IMR-90 (cell line): Measurements from ENCODE around the gene CRACDL. TPM values are rescaled to one million over a fixed set of nuclear protein-coding genes. Genes with fewer than 3 reads are reported as not detected.

ENCODE experiments used
- ATAC-seq: fragments of 200-7000 bp; cut with Tn5 transposase; 2 replicates; pipeline ENCODE4 v1.9.1; 2020; ENCODE audit warnings: low read depth, mild to moderate bottlenecking, moderate library complexity
- BruUV-seq: library from RNA; stranded (reverse); fragments of 400-500 nt; replicated peaks from 2 replicates; lab custom pipeline; 2021; lab: Mats Ljungman, UMichigan
- CTCF ChIA-PET: fragments of 300-600 bp; formaldehyde crosslinking; extraction: SDS; loops from one replicate; lab custom pipeline; 2021; ENCODE audit warnings: antibody characterized with exemption; lab: Yijun Ruan, JAX
- POLR2A ChIA-PET: fragments of 300-600 bp; sonication (Branson Sonifier 250); formaldehyde crosslinking; loops from one replicate; lab custom pipeline; 2022; ENCODE audit warnings: antibody characterized with exemption; ENCODE audit not compliant: unreplicated experiment; lab: Charles Lee
- DNase-seq: peaks from one replicate; pipeline ENCODE4 v3.0.0; 2013
- H2AFZ ChIP-seq: replicated peaks from 2 replicates; pipeline ENCODE3; 2013; ENCODE audit warnings: low read length, mild to moderate bottlenecking; ENCODE audit not compliant: poor library complexity
- H2AK5ac ChIP-seq: 2 replicates; pipeline ENCODE4 v1.6.1; 2013; ENCODE audit warnings: low read depth, low read length, inconsistent platforms
- H2AK9ac ChIP-seq: replicated peaks from 2 replicates; pipeline ENCODE3; 2013; ENCODE audit warnings: mild to moderate bottlenecking, low read depth, low read length, moderate library complexity; ENCODE audit not compliant: poor library complexity
- H2BK120ac ChIP-seq: 2 replicates; pipeline ENCODE4 v1.6.1; 2013; ENCODE audit warnings: low read depth, low read length, inconsistent platforms
- H2BK15ac ChIP-seq: 3 replicates; pipeline ENCODE4 v1.6.1; 2013; ENCODE audit warnings: low read depth, low read length, inconsistent platforms
- H2BK20ac ChIP-seq: 2 replicates; pipeline ENCODE4 v1.6.1; 2013; ENCODE audit warnings: low read depth, mild to moderate bottlenecking, inconsistent platforms, low read length, moderate library complexity
- H2BK5ac ChIP-seq: 2 replicates; pipeline ENCODE4 v1.6.1; 2013; ENCODE audit warnings: mild to moderate bottlenecking, low read depth, low read length, inconsistent platforms; ENCODE audit not compliant: poor library complexity, severe bottlenecking
- H3K14ac ChIP-seq: replicated peaks from 2 replicates; pipeline ENCODE4 v1.6.1; 2013; ENCODE audit warnings: low read depth, low read length, inconsistent platforms
- H3K18ac ChIP-seq: 2 replicates; pipeline ENCODE4 v1.6.1; 2013; ENCODE audit warnings: low read depth, low read length, control low read depth
- H3K23ac ChIP-seq: 2 replicates; pipeline ENCODE4 v1.6.1; 2013; ENCODE audit warnings: low read depth, low read length, inconsistent platforms
- H3K27ac ChIP-seq: 2 replicates; pipeline ENCODE4 v1.5.1; 2013; ENCODE audit warnings: mild to moderate bottlenecking, control low read depth, low read length; ENCODE audit not compliant: insufficient read depth
- H3K27me3 ChIP-seq: 2 replicates; pipeline ENCODE4 v1.6.1; 2013; ENCODE audit warnings: low read length; ENCODE audit not compliant: control insufficient read depth, insufficient read depth
- H3K36me3 ChIP-seq: 2 replicates; pipeline ENCODE4 v1.6.1; 2013; ENCODE audit warnings: low read length, mixed read lengths; ENCODE audit not compliant: control insufficient read depth, insufficient read depth
- H3K4ac ChIP-seq: 2 replicates; pipeline ENCODE4 v1.6.1; 2013; ENCODE audit warnings: low read depth, low read length, inconsistent platforms
- H3K4me1 ChIP-seq: 2 replicates; pipeline ENCODE4 v1.6.1; 2013; ENCODE audit warnings: low read length, mixed read lengths; ENCODE audit not compliant: control insufficient read depth, insufficient read depth
- H3K4me2 ChIP-seq: 2 replicates; pipeline ENCODE4 v1.6.1; 2013; ENCODE audit warnings: low read depth, mild to moderate bottlenecking, control low read depth, low read length, moderate library complexity
- H3K4me3 ChIP-seq: 2 replicates; pipeline ENCODE4 v1.5.1; 2013; ENCODE audit warnings: low read depth, mild to moderate bottlenecking, control low read depth, low read length, moderate library complexity; ENCODE audit not compliant: insufficient read depth
- H3K56ac ChIP-seq: 2 replicates; pipeline ENCODE4 v1.6.1; 2013; ENCODE audit warnings: low read length, inconsistent platforms; ENCODE audit not compliant: insufficient read depth; ENCODE audit errors: extremely low read depth
- H3K79me1 ChIP-seq, 2 experiments: 2 replicates each; pipeline ENCODE4 v1.6.1; 2013; ENCODE audit warnings: low read length in 2 of 2, inconsistent platforms in 1 of 2, low read depth in 1 of 2
- H3K9ac ChIP-seq: 2 replicates; pipeline ENCODE4 v1.6.1; 2013; ENCODE audit warnings: low read depth, low read length, control low read depth
- H3K9me1 ChIP-seq: 2 replicates; pipeline ENCODE4 v1.6.1; 2013; ENCODE audit warnings: low read length, inconsistent platforms; ENCODE audit not compliant: insufficient read depth
- H3K9me3 ChIP-seq: 2 replicates; pipeline ENCODE4 v1.6.1; 2013; ENCODE audit warnings: low read length; ENCODE audit not compliant: control insufficient read depth, insufficient read depth
- H4K20me1 ChIP-seq: 2 replicates; pipeline ENCODE4 v1.6.1; 2013; ENCODE audit warnings: low read length, inconsistent platforms; ENCODE audit not compliant: insufficient read depth
- H4K5ac ChIP-seq: 2 replicates; pipeline ENCODE4 v1.6.1; 2013; ENCODE audit warnings: mild to moderate bottlenecking, low read depth, low read length, control low read depth
- H4K8ac ChIP-seq, 2 experiments: 2 replicates each; pipeline ENCODE4 v1.6.1; 2013; ENCODE audit warnings: low read depth in 2 of 2, low read length in 2 of 2, control low read depth in 1 of 2, inconsistent platforms in 1 of 2
- H4K91ac ChIP-seq: 2 replicates; pipeline ENCODE4 v1.6.1; 2013; ENCODE audit warnings: low read depth, low read length, inconsistent platforms; ENCODE audit not compliant: insufficient read depth
- CEBPB ChIP-seq: IDR thresholded peaks from 2 replicates; pipeline ENCODE4 v1.6.1; 2012; ENCODE audit warnings: low read depth, low read length, improper control_type of control experiment
- CHD1 ChIP-seq: IDR thresholded peaks from 2 replicates; pipeline ENCODE4 v1.6.1; 2012; ENCODE audit warnings: low read depth, low read length, improper control_type of control experiment
- CTCF ChIP-seq: conservative IDR thresholded peaks from 2 replicates; pipeline ENCODE4 v1.5.1; 2012; ENCODE audit warnings: mild to moderate bottlenecking, low read depth, low read length, improper control_type of control experiment
- ELK1 ChIP-seq: fragments of 150-350 bp; IDR thresholded peaks from 2 replicates; pipeline ENCODE4 v1.6.1; 2016; ENCODE audit warnings: low read depth, mild to moderate bottlenecking, low read length, moderate library complexity, borderline replicate concordance
- FOS ChIP-seq: fragments of 150-350 bp; IDR thresholded peaks from 2 replicates; pipeline ENCODE4 v1.6.1; 2016; ENCODE audit warnings: low read depth, low read length
- MXI1 ChIP-seq: IDR thresholded peaks from 2 replicates; pipeline ENCODE4 v1.6.1; 2012; ENCODE audit warnings: low read depth, mild to moderate bottlenecking, low read length, moderate library complexity, borderline replicate concordance
- RCOR1 ChIP-seq: IDR thresholded peaks from 2 replicates; pipeline ENCODE4 v1.6.1; 2012; ENCODE audit warnings: mild to moderate bottlenecking, low read length, improper control_type of control experiment; ENCODE audit not compliant: insufficient replicate concordance
- SMC3 ChIP-seq: fragments of 150-350 bp; IDR thresholded peaks from 2 replicates; pipeline ENCODE4 v1.6.1; 2016; ENCODE audit warnings: low read depth, mild to moderate bottlenecking, antibody characterized with exemption, low read length, moderate library complexity
- WGBS, 2 experiments: methylation state at CpG; one replicate each; pipeline versions ENCODE4 v1.1.5 to v1.1.7; 2013; ENCODE audit warnings: missing lambda C conversion rate in 2 of 2; ENCODE audit not compliant: insufficient read length in 1 of 2; ENCODE audit errors: extremely low coverage in 2 of 2; 5-methylcytosine and 5-hydroxymethylcytosine counted together
- dilution Hi-C: fragments of 300-500 bp; cut with HindIII; formaldehyde crosslinking; loops from one replicate; pipeline ENCODE4 v1.14.3; 2018; ENCODE audit warnings: low sequenced_read_pairs; ENCODE audit not compliant: unreplicated experiment
- in situ Hi-C: fragments of 300-500 bp; cut with MboI; formaldehyde crosslinking; loops from 3 replicates; pipeline ENCODE4 v1.14.3; 2019; ENCODE audit warnings: low sequenced_read_pairs, inconsistent platforms, mixed read lengths
- intact Hi-C: fragments of 100-400 bp; cut with micrococcal nuclease; formaldehyde crosslinking; loops from 2 replicates; pipeline ENCODE4 v1.10.0; 2022
- polyA plus RNA-seq, 3 experiments: library from polyadenylated mRNA; depleted of rRNA; stranded (reverse); fragments of >200 nt; gene quantifications; 2 replicates each; pipeline ENCODE4 v1.2.3, GENCODE V29; 2012; ENCODE audit warnings: low replicate concordance in 1 of 3
- total RNA-seq: library from RNA; depleted of rRNA; stranded (reverse); fragments of >200 nt; gene quantifications from 2 replicates; pipeline ENCODE4 v1.2.3, GENCODE V29; 2012

CRACDL gene
- total and polyA plus RNA-seq, 2 of the 4 experiments (the other 2 are of a cell fraction): not detected

GRCh38 chr2:98931596-98931995 is 4.4 kb downstream of the CRACDL start:
- H4K8ac ChIP-seq: no peak overlapping the region
- intact Hi-C loops (no loop called here), dilution Hi-C loops (no loop called here), in situ Hi-C loops (no loop called here)
- H2BK20ac ChIP-seq: no peak overlapping the region
- no peak overlapping the region for H3K4ac ChIP-seq
- no peak overlapping the region for H2BK15ac ChIP-seq
- no peak overlapping the region for H2AK9ac ChIP-seq
- ChIA-PET POLR2A (no interaction called here), CTCF (no interaction called here)
- H3K79me1 ChIP-seq: no peaks in the 10 kb centered on the region
- no peak overlapping the region for H3K14ac ChIP-seq
- H3K9me3 ChIP-seq: no peaks in the 10 kb centered on the region
- no peaks in the 10 kb centered on the region for H4K20me1 ChIP-seq
- H2AFZ ChIP-seq: no peak overlapping the region
- H3K18ac ChIP-seq: no peak overlapping the region
- H3K4me1 ChIP-seq: no peaks in the 10 kb centered on the region
- H4K5ac ChIP-seq: no peak overlapping the region
- no CpG with 5 or more reads among the region's 3 CpGs for WGBS, 2 experiments
- H3K27ac ChIP-seq: no peak overlapping the region
- H3K56ac ChIP-seq: no peak overlapping the region
- no peak overlapping the region for H4K91ac ChIP-seq
- no peak overlapping the region for H2AK5ac ChIP-seq
- H3K9me1 ChIP-seq: no peaks in the 10 kb centered on the region
- no peak overlapping the region for H2BK120ac ChIP-seq
- no peak overlapping the region for H2BK5ac ChIP-seq
- no peak for DNase-seq
- H3K9ac ChIP-seq: no peak overlapping the region
- H3K4me3 ChIP-seq: no peak overlapping the region
- peaks cover 38% of the 10 kb centered on the region for H3K27me3 ChIP-seq
- H3K4me2 ChIP-seq: no peak overlapping the region
- TF ChIP-seq MXI1: no peak
- TF ChIP-seq FOS: no peak
- TF ChIP-seq RCOR1: no peak
- TF ChIP-seq CEBPB: no peak
- TF ChIP-seq SMC3: no peak
- no peak for TF ChIP-seq ELK1
- TF ChIP-seq CHD1: no peak
- TF ChIP-seq CTCF: no peak
- H3K23ac ChIP-seq: no peak overlapping the region
- no peaks in the 10 kb centered on the region for H3K36me3 ChIP-seq
- no TSS peak for BruUV-seq
- ATAC-seq: no peak
